ENCODE data around the gene DNAL1. TPM values are rescaled to one million over a fixed set of nuclear protein-coding genes. Genes with fewer than 3 reads are reported as not detected.

Gene DNAL1
- total and polyA plus RNA-seq, 2 experiments from 2014 or later, result 5.9 to 16.7 TPM

GRCh38 chr14:73613419-73613963, 31.3 kb upstream of the DNAL1 start:
- in situ Hi-C loops (cut with MboI), result no loop called here
- Histone ChIP-seq H3K27me3 (replicated peaks; ENCODE audit: insufficient read depth) (no peaks in the 10 kb centered on the region), H3K9me2 (ENCODE audit: insufficient read depth) (no peaks in the 10 kb centered on the region), H3K4me1 (ENCODE audit: insufficient read depth) (no peaks in the 10 kb centered on the region), H3K4me2 (ENCODE audit: unreplicated experiment) (peak overlapping the region; percentile 54), H3K79me2 (ENCODE audit: insufficient read depth) (no peaks in the 10 kb centered on the region), H3K9ac (peak overlapping the region; percentile 64), H3F3A (ENCODE audit: insufficient read depth) (peaks cover 16% of the 10 kb centered on the region; the same call in 1 of the 2 replicates), H2AFZ (peak overlapping the region; percentile 79), H3K27ac (no peak overlapping the region), H3K36me3 (ENCODE audit: low read depth) (no peaks in the 10 kb centered on the region), H3K9me3 (ENCODE audit: low read depth) (no peaks in the 10 kb centered on the region), H4K20me1 (ENCODE audit: insufficient read depth) (no peaks in the 10 kb centered on the region), H3K4me3 (peak overlapping the region; percentile 72)
- no peak for DNase-seq
- TF ChIP-seq EZH2phosphoT487 (IDR thresholded peaks at IDR 0.05; ENCODE audit: insufficient read depth, low read depth) (no peak), EZH2 (IDR thresholded peaks at IDR 0.05; ENCODE audit: insufficient read depth, poor library complexity, severe bottlenecking) (no peak)
- 85 to 86% methylated on average over 3 of the region's 3 CpGs for WGBS, 2 experiments (ENCODE audit: low coverage in 1 of 2, low lambda C conversion rate in 2 of 2, missing lambda C conversion rate in 2 of 2)

- no peaks in the 10 kb centered on the region for H3K79me2 ChIP-seq (ENCODE audit: insufficient read depth)
- no peak overlapping the region for H3K27ac ChIP-seq
- H3F3A ChIP-seq (ENCODE audit: insufficient read depth), result peaks cover 9% of the 10 kb centered on the region; the same call in 1 of the 2 replicates
- no peak overlapping the region for H3K4me2 ChIP-seq (ENCODE audit: unreplicated experiment)
- H3K36me3 ChIP-seq (ENCODE audit: low read depth), result no peaks in the 10 kb centered on the region
- H3K9me3 ChIP-seq (ENCODE audit: low read depth), result no peaks in the 10 kb centered on the region
- H3K4me3 ChIP-seq, result no peak overlapping the region
- no peaks in the 10 kb centered on the region for H3K9me2 ChIP-seq (ENCODE audit: insufficient read depth)
- WGBS, 2 experiments (ENCODE audit: low coverage in 1 of 2, low lambda C conversion rate in 2 of 2, missing lambda C conversion rate in 2 of 2), result 62 to 67% methylated on average over 4 of the region's 4 CpGs
- no peaks in the 10 kb centered on the region for H3K27me3 ChIP-seq (replicated peaks; ENCODE audit: insufficient read depth)
- TF ChIP-seq EZH2 (IDR thresholded peaks at IDR 0.05; ENCODE audit: insufficient read depth, poor library complexity, severe bottlenecking), result no peak
- no peak for TF ChIP-seq EZH2phosphoT487 (IDR thresholded peaks at IDR 0.05; ENCODE audit: insufficient read depth, low read depth)
- H3K9ac ChIP-seq, result no peak overlapping the region
- in situ Hi-C loops (cut with MboI), result no loop called here
- H3K4me1 ChIP-seq (ENCODE audit: insufficient read depth), result no peaks in the 10 kb centered on the region
- no peak overlapping the region for H2AFZ ChIP-seq
- no peak for DNase-seq
- H4K20me1 ChIP-seq (ENCODE audit: insufficient read depth), result no peaks in the 10 kb centered on the region
Measured at GRCh38 chr14:73616831-73617230, 28.0 kb upstream of the DNAL1 start.

- no peaks in the 10 kb centered on the region for H3K27me3 ChIP-seq (replicated peaks; ENCODE audit: insufficient read depth)
- in situ Hi-C loops (cut with MboI), result no loop called here
- no peaks in the 10 kb centered on the region for H3K9me2 ChIP-seq (ENCODE audit: insufficient read depth)
- 17 to 33% methylated on average over 1 of the region's 1 CpG for WGBS, 2 experiments (ENCODE audit: low coverage in 1 of 2, low lambda C conversion rate in 2 of 2, missing lambda C conversion rate in 2 of 2)
- H3K79me2 ChIP-seq (ENCODE audit: insufficient read depth), result no peaks in the 10 kb centered on the region
- no peaks in the 10 kb centered on the region for H4K20me1 ChIP-seq (ENCODE audit: insufficient read depth)
- no peaks in the 10 kb centered on the region for H3K9me3 ChIP-seq (ENCODE audit: low read depth)
- no peaks in the 10 kb centered on the region for H3F3A ChIP-seq (ENCODE audit: insufficient read depth)
- H3K27ac ChIP-seq, result no peak overlapping the region
- TF ChIP-seq EZH2 (IDR thresholded peaks at IDR 0.05; ENCODE audit: insufficient read depth, poor library complexity, severe bottlenecking), result no peak
- TF ChIP-seq EZH2phosphoT487 (IDR thresholded peaks at IDR 0.05; ENCODE audit: insufficient read depth, low read depth), result no peak
- H3K4me1 ChIP-seq (ENCODE audit: insufficient read depth), result no peaks in the 10 kb centered on the region
- no peaks in the 10 kb centered on the region for H3K36me3 ChIP-seq (ENCODE audit: low read depth)
- no peak overlapping the region for H3K9ac ChIP-seq
- no peak overlapping the region for H2AFZ ChIP-seq
- no peak overlapping the region for H3K4me3 ChIP-seq
- H3K4me2 ChIP-seq (ENCODE audit: unreplicated experiment), result no peak overlapping the region
- no peak for DNase-seq
Measured at GRCh38 chr14:73619524-73619923, 25.3 kb upstream of the DNAL1 start.

GRCh38 chr14:73620268-73620667, 24.5 kb upstream of the DNAL1 start:
- H3K9me2 ChIP-seq (ENCODE audit: insufficient read depth), result no peaks in the 10 kb centered on the region
- no peak overlapping the region for H2AFZ ChIP-seq
- no peaks in the 10 kb centered on the region for H3F3A ChIP-seq (ENCODE audit: insufficient read depth)
- H3K79me2 ChIP-seq (ENCODE audit: insufficient read depth), result no peaks in the 10 kb centered on the region
- no peak overlapping the region for H3K4me3 ChIP-seq
- H3K4me2 ChIP-seq (ENCODE audit: unreplicated experiment), result no peak overlapping the region
- no peak overlapping the region for H3K27ac ChIP-seq
- no peaks in the 10 kb centered on the region for H4K20me1 ChIP-seq (ENCODE audit: insufficient read depth)
- WGBS, 2 experiments (ENCODE audit: low coverage in 1 of 2, low lambda C conversion rate in 2 of 2, missing lambda C conversion rate in 2 of 2), result 70 to 74% methylated on average over 9 to 10 of the region's 10 CpGs
- TF ChIP-seq EZH2phosphoT487 (IDR thresholded peaks at IDR 0.05; ENCODE audit: insufficient read depth, low read depth), result no peak
- TF ChIP-seq EZH2 (IDR thresholded peaks at IDR 0.05; ENCODE audit: insufficient read depth, poor library complexity, severe bottlenecking), result no peak
- no peaks in the 10 kb centered on the region for H3K27me3 ChIP-seq (replicated peaks; ENCODE audit: insufficient read depth)
- no peak overlapping the region for H3K9ac ChIP-seq
- in situ Hi-C loops (cut with MboI), result no loop called here
- no peaks in the 10 kb centered on the region for H3K9me3 ChIP-seq (ENCODE audit: low read depth)
- no peaks in the 10 kb centered on the region for H3K36me3 ChIP-seq (ENCODE audit: low read depth)
- no peak for DNase-seq
- H3K4me1 ChIP-seq (ENCODE audit: insufficient read depth), result no peaks in the 10 kb centered on the region
